ENCODE results near the gene ERCC2. TPM values are rescaled to one million over a fixed set of nuclear protein-coding genes. Genes with fewer than 3 reads are reported as not detected.

ERCC2 gene
- total RNA-seq, 2 donors from 2014 or later = 20.5 to 31.8 TPM

DNA sequence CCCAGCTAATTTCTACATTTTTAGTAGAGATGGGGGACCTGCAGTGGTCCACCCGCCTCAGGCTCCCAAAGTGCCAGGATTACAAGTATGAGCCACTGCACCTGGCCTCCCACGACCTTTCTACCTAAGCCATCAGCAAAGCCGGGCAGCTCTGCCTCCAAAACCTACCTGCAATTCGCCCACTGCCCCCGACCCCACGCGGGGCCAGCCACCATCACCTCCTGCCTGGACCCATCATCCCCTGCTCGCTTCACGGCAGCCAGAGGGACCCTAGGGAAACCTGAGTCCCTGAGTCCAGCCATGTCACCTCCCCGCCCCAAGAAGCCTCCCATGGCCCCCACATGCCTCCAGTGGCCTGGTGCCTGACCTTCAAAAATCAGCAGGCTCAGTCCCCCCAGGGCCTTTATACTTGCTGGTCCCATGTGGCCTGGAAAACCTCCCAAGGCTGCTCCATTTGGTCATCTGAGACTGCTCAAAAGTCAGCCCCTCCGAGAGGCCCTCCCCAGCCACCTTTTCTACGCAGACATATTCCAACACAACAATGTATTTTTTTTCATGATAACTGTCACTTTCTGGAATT is 12.1 kb downstream of the ERCC2 start:
- H3K27me3 ChIP-seq (replicated peaks; ENCODE audit: insufficient read depth) = no peaks in the 10 kb centered on the region
- TF ChIP-seq, protein P1, sequence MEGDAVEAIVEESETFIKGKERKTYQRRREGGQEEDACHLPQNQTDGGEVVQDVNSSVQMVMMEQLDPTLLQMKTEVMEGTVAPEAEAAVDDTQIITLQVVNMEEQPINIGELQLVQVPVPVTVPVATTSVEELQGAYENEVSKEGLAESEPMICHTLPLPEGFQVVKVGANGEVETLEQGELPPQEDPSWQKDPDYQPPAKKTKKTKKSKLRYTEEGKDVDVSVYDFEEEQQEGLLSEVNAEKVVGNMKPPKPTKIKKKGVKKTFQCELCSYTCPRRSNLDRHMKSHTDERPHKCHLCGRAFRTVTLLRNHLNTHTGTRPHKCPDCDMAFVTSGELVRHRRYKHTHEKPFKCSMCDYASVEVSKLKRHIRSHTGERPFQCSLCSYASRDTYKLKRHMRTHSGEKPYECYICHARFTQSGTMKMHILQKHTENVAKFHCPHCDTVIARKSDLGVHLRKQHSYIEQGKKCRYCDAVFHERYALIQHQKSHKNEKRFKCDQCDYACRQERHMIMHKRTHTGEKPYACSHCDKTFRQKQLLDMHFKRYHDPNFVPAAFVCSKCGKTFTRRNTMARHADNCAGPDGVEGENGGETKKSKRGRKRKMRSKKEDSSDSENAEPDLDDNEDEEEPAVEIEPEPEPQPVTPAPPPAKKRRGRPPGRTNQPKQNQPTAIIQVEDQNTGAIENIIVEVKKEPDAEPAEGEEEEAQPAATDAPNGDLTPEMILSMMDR (IDR thresholded peaks at IDR 0.05) = no peak
- no peak for TF ChIP-seq POLR2A (IDR thresholded peaks at IDR 0.05)
- TF ChIP-seq POLR2AphosphoS5 (IDR thresholded peaks at IDR 0.05) = no peak
- H3K27ac ChIP-seq = no peak overlapping the region
- H3K36me3 ChIP-seq = no peaks in the 10 kb centered on the region
- DNase-seq (ENCODE audit: low spot score) = no peak
- intact Hi-C loops (cut with DNase I) = no loop called here
- H3K4me1 ChIP-seq (replicated peaks) = no peaks in the 10 kb centered on the region
- 94% methylated on average over 12 of the region's 12 CpGs for WGBS
- H3K9me3 ChIP-seq = no peaks in the 10 kb centered on the region
- H3K4me3 ChIP-seq = no peak overlapping the region

DNA sequence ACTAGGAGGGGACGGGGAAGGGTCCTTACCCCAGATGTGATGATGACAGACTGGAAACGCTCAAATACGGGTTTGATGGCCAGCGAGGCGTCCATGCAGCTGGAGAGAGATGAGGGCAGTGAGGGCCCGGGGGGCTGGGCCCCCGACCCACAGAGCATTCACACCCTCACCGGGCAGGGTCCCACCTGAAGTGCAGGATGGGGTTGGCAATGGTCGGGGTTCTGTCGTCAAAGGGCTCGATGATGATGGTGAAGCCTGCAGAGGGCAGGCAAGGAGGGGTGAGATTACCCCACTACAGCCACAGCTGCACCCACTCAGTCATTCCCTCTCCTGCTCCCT is 13.0 kb downstream of the ERCC2 start:
- Histone ChIP-seq H3K4me3 (no peak overlapping the region), H3K9me3 (no peaks in the 10 kb centered on the region), H3K27ac (no peak overlapping the region), H3K36me3 (no peaks in the 10 kb centered on the region), H3K27me3 (replicated peaks; ENCODE audit: insufficient read depth) (no peaks in the 10 kb centered on the region), H3K4me1 (replicated peaks) (no peaks in the 10 kb centered on the region)
- intact Hi-C loops (cut with DNase I) = no loop called here
- TF ChIP-seq, protein P1 (IDR thresholded peaks at IDR 0.05) = no peak
- TF ChIP-seq POLR2A (IDR thresholded peaks at IDR 0.05) = no peak
- TF ChIP-seq POLR2AphosphoS5 (IDR thresholded peaks at IDR 0.05) = no peak
- WGBS = 91% methylated on average over 11 of the region's 11 CpGs
- DNase-seq (ENCODE audit: low spot score) = no peak

DNA sequence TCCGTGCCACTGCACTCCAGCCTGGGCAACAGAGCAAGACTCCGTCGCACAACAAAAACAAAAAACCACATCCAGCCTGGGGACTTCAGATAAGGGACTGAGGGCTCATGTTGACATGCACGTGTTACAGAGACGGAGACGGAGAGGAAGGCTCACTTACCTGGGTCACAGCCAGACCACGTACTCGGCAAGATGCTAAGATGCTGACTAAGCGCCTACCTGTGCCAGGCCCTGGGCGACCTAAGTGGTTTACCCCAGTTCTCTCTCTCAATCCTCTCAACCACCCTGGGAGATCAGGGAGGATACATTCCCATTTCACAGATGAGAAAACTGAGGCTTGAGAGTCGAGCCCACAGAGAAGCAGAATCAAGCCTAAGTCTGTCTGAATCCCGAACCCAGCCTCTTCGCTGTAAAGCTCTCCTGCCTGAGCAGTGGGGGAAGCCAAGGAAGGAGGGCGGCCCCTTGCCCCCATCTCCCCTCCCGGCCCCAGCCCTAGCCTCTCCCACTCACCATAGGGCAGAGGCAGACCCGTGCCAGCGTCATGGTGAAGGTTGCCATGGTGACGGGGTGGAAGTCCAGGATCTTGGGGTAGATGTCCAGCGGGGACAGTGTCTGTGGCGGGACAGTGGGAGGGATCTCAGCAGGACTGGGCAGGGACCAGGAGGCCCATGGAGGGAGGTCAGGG is 13.5 kb downstream of the ERCC2 start:
- Histone ChIP-seq H3K4me1 (replicated peaks) (no peaks in the 10 kb centered on the region), H3K9me3 (no peaks in the 10 kb centered on the region), H3K36me3 (no peaks in the 10 kb centered on the region), H3K4me3 (no peak overlapping the region), H3K27ac (no peak overlapping the region), H3K27me3 (replicated peaks; ENCODE audit: insufficient read depth) (no peaks in the 10 kb centered on the region)
- TF ChIP-seq, protein P1 (IDR thresholded peaks at IDR 0.05) = no peak
- TF ChIP-seq POLR2A (IDR thresholded peaks at IDR 0.05) = no peak
- no peak for TF ChIP-seq POLR2AphosphoS5 (IDR thresholded peaks at IDR 0.05)
- intact Hi-C loops (cut with DNase I) = no loop called here
- WGBS = 89% methylated on average over 20 of the region's 20 CpGs
- DNase-seq (ENCODE audit: low spot score) = no peak

DNA sequence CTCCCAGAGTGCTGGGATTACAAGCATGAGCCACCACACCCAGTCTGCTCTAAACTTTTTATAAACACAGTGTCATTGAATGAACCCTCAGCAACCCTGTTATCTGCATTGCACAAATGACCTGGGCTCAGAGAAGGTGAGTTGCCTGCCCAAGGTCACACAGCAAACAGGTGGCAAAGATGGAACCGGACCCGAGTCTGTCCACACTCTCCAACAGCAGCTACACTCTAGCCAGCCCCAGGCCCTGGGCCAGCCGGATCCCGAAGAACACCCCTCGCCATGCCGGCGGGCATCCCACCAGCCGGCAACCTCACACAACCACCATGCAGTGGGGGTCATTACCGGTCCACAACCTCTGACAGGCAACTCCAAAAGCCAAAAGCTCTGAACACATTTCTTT is 14.5 kb downstream of the ERCC2 start:
- no peaks in the 10 kb centered on the region for H3K36me3 ChIP-seq
- H3K4me3 ChIP-seq = no peak overlapping the region
- DNase-seq (ENCODE audit: low spot score) = no peak
- H3K9me3 ChIP-seq = no peaks in the 10 kb centered on the region
- no peaks in the 10 kb centered on the region for H3K4me1 ChIP-seq (replicated peaks)
- no peak overlapping the region for H3K27ac ChIP-seq
- intact Hi-C loops (cut with DNase I) = no loop called here
- TF ChIP-seq POLR2A (IDR thresholded peaks at IDR 0.05) (no peak), POLR2AphosphoS5 (IDR thresholded peaks at IDR 0.05) (no peak)
- TF ChIP-seq, protein P1 (IDR thresholded peaks at IDR 0.05) = no peak
- WGBS = 98% methylated on average over 9 of the region's 9 CpGs
- H3K27me3 ChIP-seq (replicated peaks; ENCODE audit: insufficient read depth) = no peaks in the 10 kb centered on the region

DNA sequence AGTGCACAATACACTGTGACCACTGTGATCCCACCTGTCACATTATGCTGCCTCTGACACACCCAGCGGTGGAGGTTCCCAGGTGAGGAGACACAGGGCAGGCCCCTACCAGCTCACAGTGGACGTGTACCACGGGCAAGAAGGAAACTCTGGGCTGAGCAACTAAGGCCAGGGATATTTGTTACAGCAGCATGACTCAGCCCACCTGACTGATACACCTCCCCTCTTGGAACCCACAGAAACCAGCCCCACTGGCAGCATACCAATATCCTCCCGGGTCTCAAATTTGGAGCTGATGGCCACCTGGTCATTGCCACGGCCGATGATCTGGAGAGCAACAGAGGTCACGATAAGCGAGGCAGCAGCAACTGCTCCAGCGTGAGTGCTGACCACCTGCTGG is 15.0 kb downstream of the ERCC2 start:
- Histone ChIP-seq H3K9me3 (no peaks in the 10 kb centered on the region), H3K4me1 (replicated peaks) (no peaks in the 10 kb centered on the region), H3K27me3 (replicated peaks; ENCODE audit: insufficient read depth) (no peaks in the 10 kb centered on the region), H3K36me3 (no peaks in the 10 kb centered on the region), H3K27ac (no peak overlapping the region), H3K4me3 (no peak overlapping the region)
- DNase-seq (ENCODE audit: low spot score) = no peak
- intact Hi-C loops (cut with DNase I) = no loop called here
- TF ChIP-seq POLR2AphosphoS5 (IDR thresholded peaks at IDR 0.05) (no peak), POLR2A (IDR thresholded peaks at IDR 0.05) (no peak)
- TF ChIP-seq, protein P1 (IDR thresholded peaks at IDR 0.05) = no peak
- WGBS = 96% methylated on average over 9 of the region's 9 CpGs
